GM18526 (cell line): ENCODE results near the gene TNRC6B.

Source experiments
- POLR2A ChIP-seq: IDR thresholded peaks from 3 replicates; pipeline ENCODE4 v1.6.1; 2011; ENCODE audit not compliant: insufficient read length; ENCODE audit errors: extremely low read depth

The TNRC6B gene

GRCh38 chr22:40226620-40227019 is 48.9 kb downstream of the TNRC6B start:
- no peak for TF ChIP-seq POLR2A

DNA sequence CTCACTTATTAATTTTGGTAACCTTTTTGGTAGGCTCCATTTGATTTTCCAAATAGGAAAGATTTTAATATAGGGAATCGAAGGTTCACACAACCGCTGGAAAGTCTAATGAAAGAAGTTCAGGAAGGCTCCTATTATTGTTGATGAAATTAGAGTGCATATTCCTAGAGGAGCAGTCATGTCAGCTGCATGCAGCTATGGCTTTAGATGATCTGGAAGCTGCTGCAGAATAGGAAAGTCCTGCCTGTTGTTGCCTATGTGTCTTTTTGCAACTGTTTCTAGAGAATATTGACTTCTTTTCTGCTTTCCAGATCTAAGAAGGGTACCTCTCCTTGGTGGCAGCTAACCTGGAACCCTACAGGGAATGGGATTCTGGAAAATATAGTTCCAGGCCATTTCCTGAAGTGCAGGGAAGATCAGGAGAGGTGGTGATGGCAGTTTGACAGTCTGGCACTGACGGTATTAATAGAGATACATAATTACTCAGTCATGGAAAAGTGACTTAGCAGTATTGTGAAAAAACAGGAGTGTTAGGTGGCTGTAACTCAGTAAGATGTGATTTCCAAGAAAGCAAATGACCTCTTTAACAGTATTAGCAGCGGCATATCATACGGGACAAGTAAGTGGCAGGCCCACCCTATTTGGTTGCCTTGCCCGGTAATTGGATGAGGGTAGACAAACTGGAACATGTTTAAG is 54.0 kb downstream of the TNRC6B start:
- TF ChIP-seq POLR2A = no peak

GRCh38 chr22:40232624-40233023 is 54.9 kb downstream of the TNRC6B start:
- TF ChIP-seq POLR2A = no peak

DNA sequence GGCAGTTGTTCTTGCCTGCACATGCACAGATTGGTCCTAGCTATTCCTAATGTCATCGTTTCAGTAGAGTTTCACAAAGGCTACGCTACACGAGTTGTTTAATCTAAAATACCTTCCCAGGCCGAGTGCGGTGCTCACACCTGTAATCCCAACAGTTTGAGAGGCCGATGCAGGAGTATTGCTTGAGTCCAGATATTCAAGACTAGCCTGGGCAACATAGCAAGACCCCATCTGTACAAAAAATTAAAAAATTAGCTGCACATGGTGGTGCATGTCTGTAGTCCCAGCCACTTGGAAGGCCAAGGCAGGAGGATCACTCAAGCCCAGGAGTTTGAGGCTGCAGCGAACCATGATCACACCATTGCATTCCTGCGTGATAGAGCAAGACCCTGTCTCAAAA is 56.2 kb downstream of the TNRC6B start:
- TF ChIP-seq POLR2A = no peak

DNA sequence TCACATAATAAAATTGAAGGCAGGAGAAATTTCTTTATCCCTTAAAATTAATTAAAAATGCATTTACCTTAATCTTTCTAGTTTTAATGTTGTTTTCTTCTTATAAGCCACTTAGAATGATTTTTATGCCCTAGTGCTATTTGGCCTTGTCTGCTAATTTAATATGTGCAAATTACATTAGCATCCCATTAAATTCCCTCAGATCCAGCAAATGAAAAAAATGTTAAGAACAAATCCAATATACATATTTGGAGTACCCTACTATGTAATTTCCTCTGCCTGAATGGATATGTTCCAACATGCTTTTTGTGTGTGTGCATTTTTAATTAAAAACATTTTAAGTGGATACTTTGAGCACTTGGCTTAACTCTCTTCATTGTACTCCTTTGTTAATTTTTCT is 56.9 kb downstream of the TNRC6B start:
- TF ChIP-seq POLR2A = no peak

- no peak for TF ChIP-seq POLR2A
Observed at GRCh38 chr22:40235308-40235707, 57.6 kb downstream of the TNRC6B start.

- TF ChIP-seq POLR2A = no peak
Observed at GRCh38 chr22:40236131-40236665, 58.5 kb downstream of the TNRC6B start.

DNA sequence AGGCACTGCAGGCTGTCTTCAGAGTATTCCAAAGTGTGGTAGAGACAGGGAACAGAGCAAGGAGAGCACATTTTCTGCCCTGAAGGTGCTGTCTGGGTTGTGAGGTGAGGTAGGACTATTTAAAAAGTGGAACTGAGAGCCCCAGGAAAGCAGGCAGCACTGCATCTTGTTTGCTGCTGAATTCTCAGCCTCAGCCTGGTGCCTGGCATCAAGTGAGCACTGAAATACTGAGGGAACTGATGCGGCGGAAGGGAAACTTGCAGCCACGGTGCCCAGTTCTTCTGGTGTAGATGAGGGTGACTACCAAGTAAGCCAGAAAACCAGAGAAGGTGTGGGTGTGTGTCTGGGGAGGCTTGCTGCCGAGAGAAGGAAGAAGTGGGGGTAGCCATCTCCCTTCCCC is 59.5 kb downstream of the TNRC6B start:
- no peak for TF ChIP-seq POLR2A

- TF ChIP-seq POLR2A = no peak
Observed at GRCh38 chr22:40237788-40238424, 60.2 kb downstream of the TNRC6B start.

DNA sequence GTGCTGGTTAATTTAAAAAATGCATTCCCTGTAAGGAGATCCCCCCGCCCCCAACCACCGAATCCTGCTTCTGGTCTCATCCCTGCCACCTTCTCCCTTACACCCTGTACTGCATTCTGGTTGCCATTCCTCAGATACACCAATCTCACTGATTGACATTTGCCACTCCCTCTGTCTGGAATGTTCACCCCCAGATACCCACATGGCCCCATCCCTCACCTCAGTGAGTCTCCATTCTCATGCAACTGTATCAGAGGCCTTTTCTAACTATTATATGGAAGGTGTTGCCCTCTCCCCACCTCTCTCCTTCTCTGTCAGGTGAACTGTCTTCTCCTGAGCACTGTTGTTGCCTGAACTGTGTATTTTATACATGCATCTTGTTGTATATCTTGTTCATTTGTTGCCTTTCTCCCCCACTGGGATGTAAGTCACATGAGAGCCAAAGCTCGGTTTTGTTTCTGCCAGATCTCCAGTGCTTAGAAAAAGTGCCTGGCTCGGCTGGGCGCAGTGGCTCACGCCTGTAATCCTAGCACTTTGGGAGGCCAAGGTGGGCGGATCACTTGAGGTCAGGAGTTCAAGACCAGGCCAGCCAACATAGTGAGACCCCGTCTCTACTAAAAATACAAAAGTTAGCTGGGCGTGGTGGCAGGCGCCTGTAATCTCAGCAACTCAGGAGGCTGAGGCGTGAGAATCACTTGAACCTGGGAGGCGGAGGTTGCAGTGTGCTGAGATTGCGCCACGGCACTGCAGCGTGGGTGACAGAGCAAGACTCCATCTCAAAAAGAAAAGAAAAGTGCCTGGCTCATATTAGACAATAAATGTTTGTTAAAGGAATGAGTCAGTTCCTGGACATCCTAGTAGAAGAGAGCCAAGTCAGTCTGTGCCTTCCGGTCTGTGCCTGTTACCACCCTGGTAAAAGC is 61.0 kb downstream of the TNRC6B start:
- TF ChIP-seq POLR2A = no peak

- TF ChIP-seq POLR2A = no peak
Observed at GRCh38 chr22:40239345-40239683, 61.6 kb downstream of the TNRC6B start.

- TF ChIP-seq POLR2A = no peak
Observed at GRCh38 chr22:40240160-40240559, 62.4 kb downstream of the TNRC6B start.

- TF ChIP-seq POLR2A = no peak
Observed at GRCh38 chr22:40240686-40241085, 63.0 kb downstream of the TNRC6B start.

- no peak for TF ChIP-seq POLR2A
Observed at GRCh38 chr22:40241200-40241763, 63.6 kb downstream of the TNRC6B start.

DNA sequence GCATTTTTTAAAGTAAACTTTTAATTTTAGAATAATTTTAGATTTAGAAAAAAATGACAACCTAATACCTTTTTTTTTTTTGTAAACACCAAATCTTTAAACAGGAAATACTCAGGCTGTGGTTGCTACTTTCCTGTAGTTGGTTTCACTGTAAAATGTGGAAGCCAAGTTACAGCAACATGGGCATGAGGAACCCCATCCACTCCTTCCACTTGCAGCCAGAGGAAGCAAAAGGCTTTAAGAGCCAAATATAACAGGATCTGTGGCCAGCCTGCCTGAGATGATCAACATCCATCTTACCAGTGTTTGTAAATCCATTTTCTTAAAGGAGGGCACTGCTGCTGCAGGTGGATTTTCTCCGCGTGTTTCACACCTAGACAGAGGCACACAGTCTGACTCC is 66.2 kb downstream of the TNRC6B start:
- no peak for TF ChIP-seq POLR2A
